Stimulated activated CD4-positive, alpha-beta T cell treated with anti-CD3 and anti-CD28 coated beads, Interleukin-4, amount 100 ng/mL, for 24 hours (primary cell): ENCODE results near the gene TBC1D25.
A peak's percentile ranks its signal among the peaks of the same experiment; 100 is the strongest.

Source experiments
- DNase-seq: peaks from one replicate; pipeline ENCODE4 v3.0.0-alpha.2; 2020

TBC1D25 gene

GRCh38 chrX:48539345-48540027, at the start of gene TBC1D25:
Gene TBC1D25, plus strand, starts transcription at chrX:48539714. Its CDS starts 84 bp downstream, at chrX:48539798.
- DNase-seq: peak; percentile 97

- no peak for DNase-seq
Observed at GRCh38 chrX:48489892-48490291, 49.6 kb upstream of the TBC1D25 start.

GRCh38 chrX:48490661-48491060, 48.9 kb upstream of the TBC1D25 start:
- DNase-seq: no peak

GRCh38 chrX:48491809-48492208, 47.7 kb upstream of the TBC1D25 start:
- no peak for DNase-seq

GRCh38 chrX:48492293-48492910, 47.1 kb upstream of the TBC1D25 start:
- no peak for DNase-seq

GRCh38 chrX:48493890-48494364, 45.6 kb upstream of the TBC1D25 start:
- no peak for DNase-seq

- DNase-seq: no peak
Observed at GRCh38 chrX:48496660-48497059, 42.9 kb upstream of the TBC1D25 start.

- no peak for DNase-seq
Observed at GRCh38 chrX:48497871-48498270, 41.6 kb upstream of the TBC1D25 start.

- DNase-seq: no peak
Observed at GRCh38 chrX:48498374-48498809, 41.1 kb upstream of the TBC1D25 start.

GRCh38 chrX:48504261-48504660, 35.3 kb upstream of the TBC1D25 start:
- no peak for DNase-seq

- DNase-seq: no peak
Observed at GRCh38 chrX:48505481-48505880, 34.0 kb upstream of the TBC1D25 start.

GRCh38 chrX:48507246-48507645, 32.3 kb upstream of the TBC1D25 start:
- no peak for DNase-seq

- DNase-seq: peak; percentile 79
Observed at GRCh38 chrX:48508400-48509244, 30.9 kb upstream of the TBC1D25 start, which contains the start of gene PORCN. Gene PORCN, plus strand, starts transcription at chrX:48508992. Its CDS starts 829 bp downstream, at chrX:48509821.

- no peak for DNase-seq
Observed at GRCh38 chrX:48509245-48509590, 30.3 kb upstream of the TBC1D25 start.

- no peak for DNase-seq
Observed at GRCh38 chrX:48509619-48510018, 29.9 kb upstream of the TBC1D25 start.

GRCh38 chrX:48511560-48511959, 28.0 kb upstream of the TBC1D25 start:
- DNase-seq: no peak

GRCh38 chrX:48512371-48512935, 27.1 kb upstream of the TBC1D25 start:
- no peak for DNase-seq

GRCh38 chrX:48513670-48514069, 25.8 kb upstream of the TBC1D25 start:
- no peak for DNase-seq

- no peak for DNase-seq
Observed at GRCh38 chrX:48514126-48514806, 25.2 kb upstream of the TBC1D25 start.

GRCh38 chrX:48514868-48515460, 24.6 kb upstream of the TBC1D25 start:
- no peak for DNase-seq

- no peak for DNase-seq
Observed at GRCh38 chrX:48515842-48516241, 23.7 kb upstream of the TBC1D25 start.

- DNase-seq: no peak
Observed at GRCh38 chrX:48516285-48516684, 23.2 kb upstream of the TBC1D25 start.
